ENCODE data around the gene OR52K1. TPM values are rescaled to one million over a fixed set of nuclear protein-coding genes. Genes with fewer than 3 reads are reported as not detected.
"Not testable (repeated sequence)": the region's sequence is repeated elsewhere in the genome, so short reads cannot be mapped to it uniquely, and the experiment has no call there.

OR52K1 gene
- total RNA-seq, 2 experiments from 2014 or later: not detected

GRCh38 chr11:4466131-4466870 is 16.1 kb upstream of the OR52K1 start:
- DNase-seq: no peak
- Mint-ChIP-seq H3K4me1 (ENCODE audit: low read depth) (no peaks in the 10 kb centered on the region), H3K36me3 (ENCODE audit: low read depth) (no peaks in the 10 kb centered on the region), H3K9me3 (peaks cover 13% of the 10 kb centered on the region), H3K27ac (no peak overlapping the region), H3K27me3 (ENCODE audit: low read depth) (peaks cover 12% of the 10 kb centered on the region), H3K4me3 (no peak overlapping the region)
- intact Hi-C loops (cut with micrococcal nuclease): no loop called here
- CTCF ChIA-PET: no interaction called here

GRCh38 chr11:4466871-4467442 is 15.5 kb upstream of the OR52K1 start:
- Mint-ChIP-seq H3K36me3 (ENCODE audit: low read depth) (no peaks in the 10 kb centered on the region), H3K27ac (no peak overlapping the region), H3K9me3 (peaks cover 13% of the 10 kb centered on the region), H3K4me1 (ENCODE audit: low read depth) (no peaks in the 10 kb centered on the region), H3K4me3 (no peak overlapping the region), H3K27me3 (ENCODE audit: low read depth) (peaks cover 12% of the 10 kb centered on the region)
- no peak for DNase-seq
- CTCF ChIA-PET: no interaction called here
- intact Hi-C loops (cut with micrococcal nuclease): no loop called here

GRCh38 chr11:4467811-4468606 is 14.4 kb upstream of the OR52K1 start:
- no peak overlapping the region for H3K27ac Mint-ChIP-seq
- CTCF ChIA-PET: interaction anchor here (0.6 kb wide), 1 partner anchor 318 kb away, joined by 3 read pairs; no protein-coding TSS in a partner anchor
- no peaks in the 10 kb centered on the region for H3K4me1 Mint-ChIP-seq (ENCODE audit: low read depth)
- H3K27me3 Mint-ChIP-seq (ENCODE audit: low read depth): peaks cover 6% of the 10 kb centered on the region
- no peak overlapping the region for H3K4me3 Mint-ChIP-seq
- no peak for DNase-seq
- H3K36me3 Mint-ChIP-seq (ENCODE audit: low read depth): no peaks in the 10 kb centered on the region
- intact Hi-C loops (cut with micrococcal nuclease): no loop called here
- peaks cover 13% of the 10 kb centered on the region for H3K9me3 Mint-ChIP-seq

- Mint-ChIP-seq H3K4me1 (ENCODE audit: low read depth) (peaks cover 15% of the 10 kb centered on the region), H3K27me3 (ENCODE audit: low read depth) (no peaks in the 10 kb centered on the region), H3K9me3 (no peaks in the 10 kb centered on the region), H3K27ac (no peak overlapping the region), H3K4me3 (no peak overlapping the region), H3K36me3 (ENCODE audit: low read depth) (no peaks in the 10 kb centered on the region)
- intact Hi-C loops (cut with micrococcal nuclease): no loop called here
- CTCF ChIA-PET: interaction anchor here (0.8 kb wide), 1 partner anchor 292 kb away, joined by 4 read pairs; no protein-coding TSS in a partner anchor
- no peak for DNase-seq
Observed at GRCh38 chr11:4479644-4480043, 2.8 kb upstream of the OR52K1 start.

GRCh38 chr11:4480577-4481239 is 1.7 kb upstream of the OR52K1 start:
- no peak overlapping the region for H3K4me3 Mint-ChIP-seq

GRCh38 chr11:4481240-4481582 is 1.2 kb upstream of the OR52K1 start:
- no peaks in the 10 kb centered on the region for H3K36me3 Mint-ChIP-seq (ENCODE audit: low read depth)
- peaks cover 15% of the 10 kb centered on the region for H3K4me1 Mint-ChIP-seq (ENCODE audit: low read depth)
- H3K4me3 Mint-ChIP-seq: no peak overlapping the region
- no peaks in the 10 kb centered on the region for H3K9me3 Mint-ChIP-seq
- intact Hi-C loops (cut with micrococcal nuclease): loop anchor here (1.0 kb wide), 1 partner anchor 12 kb away; no protein-coding TSS in a partner anchor
- peak overlapping the region; percentile 2 for H3K27ac Mint-ChIP-seq
- CTCF ChIA-PET: no interaction called here
- no peaks in the 10 kb centered on the region for H3K27me3 Mint-ChIP-seq (ENCODE audit: low read depth)
- DNase-seq: no peak

More at GRCh38 chr11:4480577-4481239, 1.7 kb upstream of the OR52K1 start:
- H3K27ac Mint-ChIP-seq: peak overlapping the region; percentile 2
- H3K36me3 Mint-ChIP-seq (ENCODE audit: low read depth): no peaks in the 10 kb centered on the region
- no peaks in the 10 kb centered on the region for H3K9me3 Mint-ChIP-seq
- H3K4me1 Mint-ChIP-seq (ENCODE audit: low read depth): peaks cover 15% of the 10 kb centered on the region
- intact Hi-C loops (cut with micrococcal nuclease): loop anchor here (1.0 kb wide), 1 partner anchor 13 kb away; no protein-coding TSS in a partner anchor
- H3K27me3 Mint-ChIP-seq (ENCODE audit: low read depth): no peaks in the 10 kb centered on the region
- peak; percentile 33 for DNase-seq
- CTCF ChIA-PET: no interaction called here

- H3K27me3 Mint-ChIP-seq (ENCODE audit: low read depth): peaks cover 6% of the 10 kb centered on the region
- H3K36me3 Mint-ChIP-seq (ENCODE audit: low read depth): no peaks in the 10 kb centered on the region
- DNase-seq: no peak
- peaks cover 15% of the 10 kb centered on the region for H3K4me1 Mint-ChIP-seq (ENCODE audit: low read depth)
- no peaks in the 10 kb centered on the region for H3K9me3 Mint-ChIP-seq
- CTCF ChIA-PET: no interaction called here
- no peak overlapping the region for H3K4me3 Mint-ChIP-seq
- H3K27ac Mint-ChIP-seq: no peak overlapping the region
- intact Hi-C loops (cut with micrococcal nuclease): no loop called here
Observed at GRCh38 chr11:4484310-4484709, 1.9 kb downstream of the OR52K1 start.

- H3K36me3 Mint-ChIP-seq (ENCODE audit: low read depth); H3K4me3 Mint-ChIP-seq; DNase-seq; H3K4me1 Mint-ChIP-seq (ENCODE audit: low read depth); H3K27ac Mint-ChIP-seq; intact Hi-C loops (cut with micrococcal nuclease); H3K9me3 Mint-ChIP-seq: not testable (repeated sequence)
- H3K27me3 Mint-ChIP-seq (ENCODE audit: low read depth): peaks cover 17% of the 10 kb centered on the region
- CTCF ChIA-PET: interaction anchor here (1.0 kb wide), 1 partner anchor 287 kb away, joined by 3 read pairs; no protein-coding TSS in a partner anchor
Observed at GRCh38 chr11:4491405-4491804, 9.0 kb downstream of the OR52K1 start.

- Mint-ChIP-seq H3K4me3 (no peak overlapping the region), H3K27me3 (ENCODE audit: low read depth) (peaks cover 14% of the 10 kb centered on the region), H3K4me1 (ENCODE audit: low read depth) (peaks cover 3% of the 10 kb centered on the region), H3K9me3 (peaks cover 6% of the 10 kb centered on the region), H3K27ac (no peak overlapping the region), H3K36me3 (ENCODE audit: low read depth) (no peaks in the 10 kb centered on the region)
- intact Hi-C loops (cut with micrococcal nuclease): loop anchor here (2.0 kb wide), 2 partner anchors 47 to 119 kb away; no protein-coding TSS in a partner anchor
- CTCF ChIA-PET: interaction anchor here (0.6 to 5.3 kb wide), 3 partner anchors 16 to 306 kb away, joined by 3 to 68 read pairs (median 3); no protein-coding TSS in a partner anchor
- DNase-seq: no peak
Observed at GRCh38 chr11:4491878-4492606, 9.6 kb downstream of the OR52K1 start.

- DNase-seq: no peak
- Mint-ChIP-seq H3K9me3 (peaks cover 6% of the 10 kb centered on the region), H3K27me3 (ENCODE audit: low read depth) (peaks cover 14% of the 10 kb centered on the region), H3K36me3 (ENCODE audit: low read depth) (no peaks in the 10 kb centered on the region), H3K4me3 (no peak overlapping the region), H3K4me1 (ENCODE audit: low read depth) (peaks cover 3% of the 10 kb centered on the region), H3K27ac (no peak overlapping the region)
- CTCF ChIA-PET: interaction anchor here (0.7 to 5.3 kb wide), 3 partner anchors 46 to 307 kb away, joined by 3 to 68 read pairs (median 3); no protein-coding TSS in a partner anchor
- intact Hi-C loops (cut with micrococcal nuclease): loop anchor here (1.0 to 2.0 kb wide), 5 partner anchors 12 to 306 kb away; partner anchors contain the start of gene TRIM21
Observed at GRCh38 chr11:4493480-4493818, 11.0 kb downstream of the OR52K1 start.

GRCh38 chr11:4495487-4495886 is 13.0 kb downstream of the OR52K1 start:
- no peaks in the 10 kb centered on the region for H3K36me3 Mint-ChIP-seq (ENCODE audit: low read depth)
- CTCF ChIA-PET: interaction anchor here (0.7 to 5.3 kb wide), 3 partner anchors 44 to 309 kb away, joined by 3 to 68 read pairs (median 4); no protein-coding TSS in a partner anchor
- peak; percentile 10 for DNase-seq

More at GRCh38 chr11:4495487-4495886, 13.0 kb downstream of the OR52K1 start:
- Mint-ChIP-seq H3K4me3 (no peak overlapping the region), H3K9me3 (peaks cover 6% of the 10 kb centered on the region), H3K4me1 (ENCODE audit: low read depth) (peaks cover 3% of the 10 kb centered on the region), H3K27me3 (ENCODE audit: low read depth) (peaks cover 6% of the 10 kb centered on the region), H3K27ac (no peak overlapping the region)
- intact Hi-C loops (cut with micrococcal nuclease): no loop called here

Measured in activated naive CD4-positive, alpha-beta T cell treated with anti-CD3 and anti-CD28 coated beads for 36 hours (primary cell).